Measurements from ENCODE around the gene IPO13.

Gene IPO13

DNA sequence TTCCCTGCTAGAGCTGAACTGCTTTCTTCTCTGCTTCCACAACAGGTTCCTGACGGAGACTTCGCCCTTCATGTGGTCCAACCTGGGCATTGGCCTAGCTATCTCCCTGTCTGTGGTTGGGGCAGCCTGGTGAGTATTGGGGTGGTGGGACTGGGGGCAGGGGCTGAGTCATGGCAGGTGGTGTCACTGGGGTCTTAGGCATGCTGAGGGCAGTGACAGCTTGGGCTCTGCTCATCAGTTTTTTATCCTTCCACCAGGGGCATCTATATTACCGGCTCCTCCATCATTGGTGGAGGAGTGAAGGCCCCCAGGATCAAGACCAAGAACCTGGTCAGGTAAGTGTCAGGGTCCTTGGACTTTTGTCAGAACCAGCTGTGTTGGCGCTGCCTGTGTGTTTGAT lies 29.3 kb downstream of the IPO13 start:
- DNase-seq = no peak

DNA sequence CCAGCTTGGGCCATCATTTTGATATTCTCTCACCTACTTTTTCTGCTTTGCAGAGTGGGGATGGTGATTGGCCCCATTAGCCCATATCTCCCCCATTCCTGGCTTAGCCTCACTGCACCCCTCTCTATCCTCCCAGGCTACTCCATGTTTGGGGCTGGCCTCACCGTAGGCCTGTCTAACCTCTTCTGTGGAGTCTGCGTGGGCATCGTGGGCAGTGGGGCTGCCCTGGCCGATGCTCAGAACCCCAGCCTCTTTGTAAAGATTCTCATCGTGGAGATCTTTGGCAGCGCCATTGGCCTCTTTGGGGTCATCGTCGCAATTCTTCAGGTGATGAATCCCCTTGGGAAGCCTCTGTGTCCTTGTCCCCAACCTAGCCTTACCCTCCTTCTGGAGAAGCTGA lies 30.1 kb downstream of the IPO13 start:
- DNase-seq = no peak

DNA sequence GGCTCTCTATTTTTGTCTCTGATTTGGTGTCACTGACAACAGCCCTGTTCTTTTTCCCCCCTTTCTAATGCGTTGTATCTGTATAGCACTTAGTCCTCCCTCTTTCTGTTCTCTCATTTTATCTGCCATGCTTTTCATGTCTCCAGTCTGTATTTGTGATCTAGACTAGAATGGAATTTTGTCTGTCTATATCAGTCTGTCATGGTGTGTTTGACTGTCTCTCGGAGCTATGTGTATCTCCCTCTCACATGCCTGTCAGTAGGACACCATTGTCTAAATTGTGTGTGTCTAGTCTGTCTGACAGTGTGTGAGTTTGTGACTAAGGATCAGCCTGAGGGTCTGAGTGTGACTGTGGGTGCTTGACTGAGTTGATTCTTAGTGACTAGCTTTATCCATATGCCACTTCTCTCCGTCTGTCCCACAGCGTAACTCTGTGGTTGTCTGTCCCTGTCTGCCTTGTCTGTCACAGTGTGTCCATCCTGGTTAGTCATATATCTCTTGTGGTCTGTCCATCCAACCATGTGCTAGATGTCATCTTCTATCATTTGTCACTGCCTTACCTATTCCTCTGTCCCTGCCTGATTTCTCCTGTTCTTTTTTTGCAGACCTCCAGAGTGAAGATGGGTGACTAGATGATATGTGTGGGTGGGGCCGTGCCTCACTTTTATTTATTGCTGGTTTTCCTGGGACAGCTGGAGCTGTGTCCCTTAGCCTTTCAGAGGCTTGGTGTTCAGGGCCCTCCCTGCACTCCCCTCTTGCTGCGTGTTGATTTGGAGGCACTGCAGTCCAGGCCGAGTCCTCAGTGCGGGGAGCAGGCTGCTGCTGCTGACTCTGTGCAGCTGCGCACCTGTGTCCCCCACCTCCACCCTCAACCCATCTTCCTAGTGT lies 30.9 kb downstream of the IPO13 start:
- DNase-seq = no peak

DNA sequence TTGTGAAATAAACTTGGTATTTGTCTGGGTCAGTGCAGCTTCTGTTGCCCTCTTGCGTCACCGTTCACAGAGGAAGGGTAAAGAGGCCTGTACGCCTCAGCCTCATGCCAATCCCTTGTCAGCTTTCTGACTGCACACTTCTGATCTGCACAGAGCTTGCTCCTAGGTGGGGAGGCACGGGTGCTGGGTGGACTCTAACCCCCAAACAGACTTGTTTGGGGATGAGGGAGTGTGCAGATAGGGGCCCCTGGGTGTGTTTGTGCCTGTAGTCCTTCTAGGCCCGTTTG lies 31.5 kb downstream of the IPO13 start:
- no peak for DNase-seq

DNA sequence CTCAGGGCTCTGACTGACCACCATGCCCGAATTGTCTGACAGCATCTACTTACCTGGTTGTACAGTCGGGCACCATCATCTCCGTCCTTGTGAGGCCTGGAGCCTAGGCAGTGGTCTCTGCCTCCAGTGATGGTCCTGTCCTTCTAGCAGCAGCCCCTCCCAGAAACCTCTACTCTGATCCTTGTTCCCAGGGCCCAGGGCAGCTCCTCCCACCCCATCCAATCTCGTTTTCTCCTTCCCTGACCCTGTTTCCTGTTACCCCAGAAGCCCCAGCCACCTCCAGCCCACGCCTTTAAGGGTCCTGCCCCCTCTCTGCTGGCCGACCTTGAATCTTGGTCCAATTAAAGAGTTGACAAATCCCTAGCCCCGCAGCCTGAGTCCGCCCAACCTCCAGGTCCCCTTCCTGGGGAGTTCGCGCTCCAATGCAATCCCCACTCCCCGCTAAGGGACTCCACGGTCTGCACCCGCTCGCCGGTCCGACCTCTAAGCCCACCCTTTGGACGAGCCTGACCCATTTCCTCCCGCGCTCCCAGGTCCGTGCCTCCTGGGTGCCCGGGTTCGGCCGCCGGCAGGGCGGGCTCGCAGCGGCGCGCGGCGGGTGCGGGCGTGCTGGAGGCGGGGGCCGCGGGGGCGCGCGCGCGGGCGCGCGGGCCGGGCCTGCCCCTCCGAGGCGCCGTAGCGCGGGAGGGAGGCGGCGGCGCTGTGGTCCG lies 32.0 kb downstream of the IPO13 start, which contains the start of gene B4GALT2:
Gene B4GALT2, plus strand, starts transcription at position 660 of the 710 bp plus-strand sequence. CDS start 1,951 bp downstream, outside the sequence.
- DNase-seq = peak; percentile 64

DNA sequence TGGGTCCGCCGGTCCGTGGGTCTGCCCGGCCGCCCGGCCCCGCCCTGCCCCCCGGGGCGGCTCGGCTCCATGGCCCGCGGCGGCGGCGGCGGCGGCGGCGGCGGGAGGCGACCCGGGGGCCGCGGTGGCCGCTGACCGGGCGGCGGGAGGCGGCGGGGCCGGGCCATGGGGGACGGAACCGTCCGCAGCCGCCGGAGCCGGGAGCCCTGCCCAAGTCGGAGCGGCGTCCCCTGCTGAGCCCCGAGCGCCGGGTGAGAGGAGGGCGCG lies 32.4 kb downstream of the IPO13 start:
- no peak for DNase-seq

DNA sequence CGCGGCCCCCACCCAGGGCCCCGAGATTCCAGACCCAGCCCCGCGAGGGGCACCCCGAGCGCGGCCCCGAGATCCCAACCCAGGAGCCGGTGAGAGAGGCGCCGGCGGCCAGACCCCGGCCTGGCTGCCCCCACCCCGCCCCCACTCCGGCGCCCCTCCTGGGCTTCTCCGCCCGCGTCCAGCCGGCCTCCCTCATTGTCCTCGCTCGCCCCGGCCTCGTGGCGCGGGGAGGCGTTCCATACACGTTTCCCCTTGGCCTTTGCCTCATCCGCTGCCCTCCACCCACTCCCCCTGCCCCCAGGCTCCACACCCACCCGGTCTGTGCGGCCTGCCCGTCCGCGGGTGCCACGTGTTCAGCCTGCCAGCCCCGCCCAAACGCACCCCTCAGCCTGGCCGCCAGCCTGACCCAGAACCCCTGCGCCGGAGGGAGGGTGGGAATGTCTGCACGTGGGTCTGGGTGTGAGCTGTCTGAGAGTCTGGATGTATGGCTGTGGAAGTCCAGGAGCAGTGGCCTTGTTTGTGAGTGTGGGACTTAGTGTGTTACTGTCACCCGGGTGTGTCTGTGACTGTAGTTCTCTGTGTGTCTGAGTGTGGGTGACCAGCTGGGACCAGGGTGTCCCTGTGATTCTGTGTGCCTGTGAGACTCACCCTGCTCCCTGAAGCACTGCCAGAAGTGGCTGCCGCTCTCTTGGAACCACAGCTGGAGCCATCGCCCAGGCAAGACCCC lies 32.9 kb downstream of the IPO13 start:
- peak; percentile 67 for DNase-seq

DNA sequence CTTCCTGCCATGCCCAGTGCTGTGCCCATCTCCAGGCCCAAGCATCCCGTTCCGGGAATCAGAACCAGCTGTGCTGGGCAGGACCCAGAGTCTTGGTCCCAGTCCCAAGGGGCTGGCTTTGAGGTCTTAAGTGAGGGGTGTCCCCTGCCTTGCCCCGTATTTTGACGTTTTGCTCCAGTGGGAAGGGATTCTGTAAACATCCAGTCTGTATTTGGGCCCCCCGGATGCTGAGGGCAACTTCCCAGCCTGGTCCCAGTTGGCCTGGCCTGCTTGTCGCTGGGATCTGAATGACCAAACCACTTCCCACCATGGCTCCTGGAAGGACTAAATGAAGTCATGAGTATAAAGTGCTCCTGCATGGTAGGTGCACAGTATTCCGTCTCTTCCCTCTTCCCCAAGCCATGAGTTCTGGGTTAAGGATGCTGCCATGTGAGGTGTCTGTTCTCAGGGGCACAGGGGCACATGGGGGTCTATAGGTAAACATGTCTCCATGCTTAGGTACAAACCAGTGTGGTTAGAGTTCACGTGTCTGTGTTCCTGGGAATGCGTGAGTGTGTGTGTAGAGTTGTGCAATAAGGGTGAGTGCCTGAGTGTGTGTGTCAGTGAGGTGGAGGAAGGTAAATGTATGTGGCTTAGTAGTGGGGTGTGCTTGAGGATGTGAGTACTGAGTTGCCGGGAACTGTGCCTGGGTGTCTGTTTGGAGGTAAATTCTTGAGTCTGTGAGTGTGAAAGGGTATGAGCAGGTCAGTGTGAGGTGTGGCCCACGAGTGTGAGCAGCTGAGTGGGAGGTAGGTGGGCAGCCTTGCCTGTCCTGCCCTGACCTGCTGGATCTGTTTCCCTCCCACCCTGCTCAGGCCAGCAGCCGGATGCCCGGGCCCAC lies 33.7 kb downstream of the IPO13 start:
- no peak for DNase-seq

DNA sequence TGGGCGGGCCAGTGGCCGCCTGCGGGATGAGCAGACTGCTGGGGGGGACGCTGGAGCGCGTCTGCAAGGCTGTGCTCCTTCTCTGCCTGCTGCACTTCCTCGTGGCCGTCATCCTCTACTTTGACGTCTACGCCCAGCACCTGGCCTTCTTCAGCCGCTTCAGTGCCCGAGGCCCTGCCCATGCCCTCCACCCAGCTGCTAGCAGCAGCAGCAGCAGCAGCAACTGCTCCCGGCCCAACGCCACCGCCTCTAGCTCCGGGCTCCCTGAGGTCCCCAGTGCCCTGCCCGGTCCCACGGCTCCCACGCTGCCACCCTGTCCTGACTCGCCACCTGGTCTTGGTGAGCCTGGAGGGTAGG lies 34.4 kb downstream of the IPO13 start:
- no peak for DNase-seq

DNA sequence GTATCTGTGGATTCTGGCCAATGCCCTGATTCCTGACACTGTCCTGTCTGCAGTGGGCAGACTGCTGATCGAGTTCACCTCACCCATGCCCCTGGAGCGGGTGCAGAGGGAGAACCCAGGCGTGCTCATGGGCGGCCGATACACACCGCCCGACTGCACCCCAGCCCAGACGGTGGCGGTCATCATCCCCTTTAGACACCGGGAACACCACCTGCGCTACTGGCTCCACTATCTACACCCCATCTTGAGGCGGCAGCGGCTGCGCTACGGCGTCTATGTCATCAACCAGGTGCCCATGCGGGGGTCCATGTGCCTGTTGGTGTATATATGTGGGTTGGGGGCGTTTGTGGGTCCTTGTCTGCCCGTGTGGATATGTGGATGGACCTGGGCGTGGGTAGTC lies 34.9 kb downstream of the IPO13 start:
- no peak for DNase-seq

DNA sequence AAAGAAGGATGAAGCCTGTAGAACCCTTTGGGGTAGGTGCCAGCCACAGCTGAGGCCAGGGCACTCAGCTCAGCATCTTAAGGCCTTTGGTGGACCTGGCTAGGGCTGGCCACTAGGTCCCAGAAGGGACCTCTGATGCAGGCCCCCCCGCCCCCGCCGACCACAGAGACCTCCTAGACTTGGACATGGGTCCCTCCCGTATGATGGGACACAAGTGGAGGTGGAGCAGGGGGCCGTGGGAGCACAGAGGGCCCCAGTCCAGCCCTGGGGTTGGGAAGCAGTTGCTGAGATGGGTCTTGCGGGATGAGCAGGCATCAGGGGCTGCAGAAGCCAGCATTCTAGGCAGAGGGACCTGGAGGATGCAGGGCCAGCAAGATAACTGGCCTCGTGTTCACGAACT lies 35.5 kb downstream of the IPO13 start:
- no peak for DNase-seq

DNA sequence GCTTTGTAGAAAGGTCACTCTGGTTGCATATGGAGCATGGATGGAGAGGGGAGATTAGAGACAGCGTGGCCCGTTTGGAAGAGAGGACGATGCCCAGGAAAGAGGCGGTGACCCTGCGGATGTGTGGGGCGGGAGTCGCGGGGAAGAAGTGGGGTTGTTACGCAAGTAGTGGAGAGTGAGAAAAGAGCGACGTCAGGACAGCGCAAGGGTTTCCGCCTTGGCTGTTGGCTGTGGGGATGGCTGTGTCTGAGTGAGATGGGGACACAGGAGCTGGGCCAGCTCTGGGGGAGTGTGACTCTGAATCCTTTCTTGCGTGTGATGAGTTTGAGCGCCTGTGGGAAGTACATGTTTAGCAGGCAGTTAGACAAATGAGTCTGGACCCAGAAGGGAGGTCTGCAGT lies 36.1 kb downstream of the IPO13 start:
- no peak for DNase-seq

DNA sequence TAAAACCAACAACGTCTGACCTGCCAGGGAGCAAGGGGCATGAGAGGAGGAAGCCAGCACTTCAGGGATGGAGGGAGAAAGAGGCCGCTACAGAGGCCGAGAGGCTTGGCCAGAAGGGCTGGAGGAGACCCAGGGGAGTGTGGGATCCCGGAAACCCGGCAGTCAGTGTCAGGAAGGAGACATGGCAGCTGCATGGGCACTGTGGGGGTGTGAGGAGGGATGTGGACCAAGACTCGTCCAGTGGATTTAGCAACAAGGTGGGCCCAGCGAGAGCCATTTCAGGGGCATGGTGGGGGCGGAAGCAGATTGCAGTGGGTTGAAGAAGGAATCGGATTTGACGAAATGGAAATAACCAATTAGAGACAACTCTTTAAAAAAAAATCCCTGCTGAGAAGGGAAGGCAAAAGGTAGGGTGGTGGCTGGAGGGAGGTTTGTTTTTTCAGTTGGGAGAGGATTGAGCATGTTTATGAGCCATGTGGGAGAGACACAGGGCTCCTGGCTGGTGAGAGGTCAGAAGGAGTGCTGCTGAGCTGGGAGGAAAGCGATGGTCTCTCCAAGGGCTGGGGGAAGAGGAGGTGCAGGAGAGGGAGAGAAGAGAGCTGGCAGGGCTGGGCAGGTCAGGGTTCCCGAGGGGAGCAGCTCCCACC lies 36.6 kb downstream of the IPO13 start:
- DNase-seq = no peak

DNA sequence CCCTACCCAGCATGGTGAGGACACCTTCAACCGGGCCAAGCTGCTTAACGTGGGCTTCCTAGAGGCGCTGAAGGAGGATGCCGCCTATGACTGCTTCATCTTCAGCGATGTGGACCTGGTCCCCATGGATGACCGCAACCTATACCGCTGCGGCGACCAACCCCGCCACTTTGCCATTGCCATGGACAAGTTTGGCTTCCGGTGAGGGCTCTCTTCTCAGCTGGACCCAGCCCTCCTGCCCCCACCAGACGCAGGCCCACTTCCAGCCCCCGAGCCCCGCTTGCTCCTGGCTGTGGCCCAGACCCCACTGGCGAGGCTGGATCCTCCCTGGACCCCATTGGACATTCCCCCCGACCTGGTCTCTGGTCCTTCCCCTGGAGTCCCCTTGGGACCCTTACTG lies 38.1 kb downstream of the IPO13 start:
- no peak for DNase-seq

DNA sequence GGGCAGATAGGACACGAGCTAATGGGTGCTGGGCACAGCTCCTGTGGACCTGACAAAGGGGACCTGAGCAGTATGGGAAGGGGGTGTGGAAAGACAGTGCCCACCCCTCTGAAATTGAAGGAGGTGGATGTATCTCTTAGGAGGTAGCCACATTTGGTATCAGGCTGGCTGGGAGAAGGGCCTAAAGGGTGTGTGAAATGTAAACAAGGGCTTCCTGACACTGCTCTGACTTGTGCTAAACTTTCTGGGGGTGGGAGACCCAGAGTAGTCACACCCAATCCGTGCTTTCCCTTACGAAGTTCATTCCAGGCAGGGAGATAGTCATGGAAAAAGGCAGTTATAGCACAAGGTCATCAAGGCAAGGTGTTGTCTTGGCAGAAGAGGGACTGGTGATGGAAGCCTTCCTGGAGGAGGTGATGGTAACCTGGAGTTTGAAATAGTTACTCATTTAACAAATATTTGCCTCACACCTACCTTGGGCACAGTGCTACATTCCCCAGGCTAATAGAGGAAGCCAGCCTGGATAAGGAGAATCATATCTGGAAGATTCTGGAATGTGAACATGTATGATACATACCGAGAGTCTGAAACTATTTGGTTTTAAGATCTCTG lies 39.3 kb downstream of the IPO13 start:
- DNase-seq = no peak

DNA sequence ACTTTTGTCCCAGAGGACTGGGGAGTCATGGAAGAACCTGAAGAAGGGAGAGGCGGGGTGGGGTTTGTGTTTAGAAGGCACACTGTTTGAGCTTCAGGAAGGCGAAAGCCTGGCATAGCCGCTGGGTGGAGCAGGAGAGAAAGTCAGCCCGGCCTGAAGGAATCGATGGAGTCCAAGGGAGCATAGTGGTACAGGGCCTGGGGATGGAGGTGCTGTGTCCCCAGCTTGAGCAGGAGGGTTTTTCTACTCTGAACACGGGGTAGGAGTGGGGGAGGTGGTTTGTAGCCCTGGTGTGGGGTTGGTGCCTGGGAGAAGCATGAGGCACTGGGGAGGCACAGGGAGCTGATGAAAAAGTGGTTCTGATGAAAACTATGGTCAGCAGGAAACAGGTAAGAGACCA lies 40.0 kb downstream of the IPO13 start:
- DNase-seq = no peak

DNA sequence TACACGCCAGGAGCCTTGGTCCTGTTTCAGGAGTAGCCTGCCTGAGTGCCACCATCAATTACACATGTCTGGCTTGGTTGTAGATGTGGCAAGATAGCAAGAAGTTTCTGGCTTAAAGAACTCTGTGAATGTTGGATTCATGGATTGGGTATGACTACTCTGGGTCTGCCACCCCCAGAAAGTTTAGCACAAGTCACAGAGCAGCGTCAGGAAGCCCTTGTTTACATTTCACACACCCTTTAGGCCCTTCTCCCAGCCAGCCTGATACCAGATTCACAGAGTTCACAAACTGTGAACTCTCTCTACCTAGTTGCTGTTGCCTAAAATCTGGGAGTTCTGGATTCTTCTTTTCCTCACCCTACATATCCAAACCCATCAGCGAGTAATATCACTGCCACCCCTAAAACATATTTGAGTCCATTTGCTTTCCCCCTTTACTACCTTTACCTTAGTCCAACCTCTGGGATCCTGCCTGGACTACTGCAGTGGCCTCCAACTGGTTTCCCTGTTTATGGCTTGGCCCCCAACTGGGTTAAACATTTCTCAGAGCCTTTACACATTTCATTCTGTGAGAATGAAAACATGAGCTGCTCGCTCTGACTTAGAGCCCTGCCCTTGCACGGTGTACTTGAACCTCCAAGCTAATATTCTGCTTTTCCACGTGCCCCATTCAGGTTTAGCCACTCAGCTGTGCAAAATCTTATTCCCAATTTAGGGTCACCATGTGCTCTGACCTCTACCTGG lies 40.6 kb downstream of the IPO13 start:
- no peak for DNase-seq

DNA sequence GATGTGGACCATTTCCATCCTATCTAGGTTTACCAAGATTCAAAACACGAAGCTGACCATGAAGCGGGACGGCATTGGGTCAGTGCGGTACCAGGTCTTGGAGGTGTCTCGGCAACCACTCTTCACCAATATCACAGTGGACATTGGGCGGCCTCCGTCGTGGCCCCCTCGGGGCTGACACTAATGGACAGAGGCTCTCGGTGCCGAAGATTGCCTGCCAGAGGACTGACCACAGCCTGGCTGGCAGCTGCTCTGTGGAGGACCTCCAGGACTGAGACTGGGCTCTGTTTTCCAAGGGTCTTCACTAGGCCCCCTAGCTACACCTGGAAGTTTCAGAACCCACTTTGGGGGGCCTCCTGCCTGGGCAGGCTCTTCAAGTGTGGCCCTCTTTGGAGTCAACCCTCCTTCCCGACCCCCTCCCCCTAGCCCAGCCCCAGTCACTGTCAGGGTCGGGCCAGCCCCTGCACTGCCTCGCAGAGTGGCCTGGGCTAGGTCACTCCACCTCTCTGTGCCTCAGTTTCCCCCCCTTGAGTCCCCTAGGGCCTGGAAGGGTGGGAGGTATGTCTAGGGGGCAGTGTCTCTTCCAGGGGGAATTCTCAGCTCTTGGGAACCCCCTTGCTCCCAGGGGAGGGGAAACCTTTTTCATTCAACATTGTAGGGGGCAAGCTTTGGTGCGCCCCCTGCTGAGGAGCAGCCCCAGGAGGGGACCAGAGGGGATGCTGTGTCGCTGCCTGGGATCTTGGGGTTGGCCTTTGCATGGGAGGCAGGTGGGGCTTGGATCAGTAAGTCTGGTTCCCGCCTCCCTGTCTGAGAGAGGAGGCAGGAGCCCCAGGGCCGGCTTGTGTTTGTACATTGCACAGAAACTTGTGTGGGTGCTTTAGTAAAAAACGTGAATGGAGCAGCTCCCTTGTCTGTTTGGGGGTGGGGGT lies 43.8 kb downstream of the IPO13 start:
- DNase-seq = no peak

DNA sequence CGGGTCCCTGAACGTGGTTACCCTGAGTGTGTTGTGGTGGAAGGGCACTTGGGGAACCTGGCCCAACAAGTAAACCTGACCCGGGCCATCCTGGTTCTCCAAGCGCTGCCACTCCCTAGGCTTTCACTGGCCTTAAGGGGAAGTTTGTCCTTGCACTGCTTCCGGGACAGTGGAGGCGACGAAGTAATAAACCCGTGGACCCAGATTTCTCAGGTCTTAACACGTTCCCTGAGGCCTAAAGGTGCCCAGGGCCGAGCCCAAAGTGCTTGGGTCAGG lies 44.4 kb downstream of the IPO13 start:
- DNase-seq = no peak

DNA sequence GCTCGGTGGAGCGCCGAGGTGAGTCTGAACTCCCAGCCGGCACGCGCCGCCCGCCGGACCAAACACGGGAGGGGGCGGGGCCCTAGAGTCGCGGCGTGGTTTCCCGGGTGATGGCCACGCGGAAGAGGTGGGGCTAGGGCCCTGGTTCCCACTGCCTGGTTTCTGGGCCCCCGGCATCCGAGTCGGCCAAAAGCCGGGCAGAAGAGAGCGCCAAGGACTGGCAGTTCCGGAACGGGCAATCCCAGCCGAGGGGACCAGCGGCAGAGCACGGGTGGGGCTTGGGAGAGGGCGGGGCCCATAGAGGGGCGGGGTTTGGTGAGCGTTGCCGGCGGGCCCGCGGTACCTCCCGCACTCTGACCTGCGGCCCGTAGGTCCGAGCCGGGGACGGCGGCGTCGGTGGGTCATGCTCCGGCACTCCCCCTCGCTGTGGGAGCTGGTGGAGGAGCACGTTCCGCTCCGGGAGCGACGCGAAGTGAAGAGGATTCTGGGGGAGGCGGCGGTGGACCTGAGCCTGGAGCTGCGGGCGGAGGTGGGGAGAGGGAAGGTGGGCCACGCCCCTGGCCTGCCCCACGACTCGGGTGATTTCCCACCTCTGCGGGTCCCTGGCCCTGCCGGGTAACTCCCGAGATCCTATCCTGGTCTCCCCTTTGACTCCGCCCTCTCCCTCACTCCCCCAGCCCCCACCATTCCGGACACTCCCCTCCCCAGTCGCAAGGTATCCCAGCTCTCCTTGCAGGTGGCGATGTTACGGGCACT lies 44.9 kb downstream of the IPO13 start, which contains the start of gene CCDC24:
Gene CCDC24, plus strand, starts transcription at position 124 of the 756 bp plus-strand sequence. Its CDS starts 280 bp downstream, at position 404.
- DNase-seq = peak; percentile 87

Measured in stimulated activated CD8-positive, alpha-beta memory T cell treated with anti-CD3 and anti-CD28 coated beads, Interleukin-4, amount 100 ng/mL, for 48 hours (primary cell).